Measurements from ENCODE around the gene TRIM2.

TRIM2 gene

DNA sequence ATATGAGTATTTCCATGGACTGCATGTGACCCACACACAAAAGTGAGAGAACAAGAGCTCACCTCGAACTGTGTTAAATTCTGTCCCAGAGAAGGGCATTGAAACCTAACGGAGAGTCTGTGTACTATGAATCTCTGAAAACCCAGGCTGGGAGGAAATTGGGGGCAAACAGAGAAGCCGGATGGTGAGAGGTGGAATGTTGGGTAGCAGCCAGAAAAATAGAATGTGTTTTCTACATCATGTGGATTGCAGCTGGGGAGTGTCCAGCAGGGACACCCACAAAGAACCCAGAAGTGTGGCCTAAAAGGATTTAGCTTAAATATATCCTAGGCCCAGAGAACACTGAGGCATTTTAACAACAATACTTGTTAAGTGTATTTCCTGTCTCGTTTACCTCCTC is 178.9 kb downstream of the TRIM2 start:
- H3K36me3 ChIP-seq (ENCODE audit: control insufficient read depth in 2 of 2, insufficient read depth in 2 of 2, low read length in 2 of 2): no peaks in the 10 kb centered on the region

DNA sequence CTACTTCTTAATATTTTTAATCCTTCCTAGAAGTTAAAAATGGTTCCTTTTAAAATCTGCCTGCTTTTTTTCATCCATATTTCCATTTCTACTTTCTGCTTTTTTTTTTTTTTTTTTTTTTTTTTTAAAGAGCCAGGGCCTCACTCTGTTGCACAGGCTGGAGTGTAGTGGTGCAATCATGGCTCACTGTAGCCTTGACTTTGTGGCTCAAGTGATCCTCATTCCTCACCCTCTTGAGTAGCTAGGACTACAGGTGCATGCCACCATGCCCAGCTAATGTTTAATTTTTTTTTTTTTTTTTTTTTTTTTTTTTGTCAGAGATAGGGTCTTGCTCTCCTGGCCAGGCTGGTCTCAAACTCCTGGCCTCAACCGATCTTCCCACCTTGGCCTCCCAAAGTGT is 179.9 kb downstream of the TRIM2 start:
- no peak overlapping the region for H3K9ac ChIP-seq (ENCODE audit: low read depth in 1 of 2, low read length in 2 of 2)

More for the DNA sequence above, 178.9 kb downstream of the TRIM2 start:
- Histone ChIP-seq H3K4me1 (ENCODE audit: control insufficient read depth in 2 of 2, insufficient read depth in 2 of 2, low read length in 2 of 2) (no peaks in the 10 kb centered on the region), H3K4me3 (ENCODE audit: low read length in 2 of 2) (no peak overlapping the region), H3K27ac (ENCODE audit: low read depth in 2 of 2, low read length in 2 of 2) (no peak overlapping the region), H3K27me3 (ENCODE audit: control insufficient read depth in 2 of 2, insufficient read depth in 2 of 2, low read length in 2 of 2) (no peaks in the 10 kb centered on the region), H3K9me3 (ENCODE audit: control insufficient read depth in 2 of 2, low read length in 2 of 2) (no peaks in the 10 kb centered on the region), H3K9ac (ENCODE audit: low read depth in 1 of 2, low read length in 2 of 2) (no peak overlapping the region)

DNA sequence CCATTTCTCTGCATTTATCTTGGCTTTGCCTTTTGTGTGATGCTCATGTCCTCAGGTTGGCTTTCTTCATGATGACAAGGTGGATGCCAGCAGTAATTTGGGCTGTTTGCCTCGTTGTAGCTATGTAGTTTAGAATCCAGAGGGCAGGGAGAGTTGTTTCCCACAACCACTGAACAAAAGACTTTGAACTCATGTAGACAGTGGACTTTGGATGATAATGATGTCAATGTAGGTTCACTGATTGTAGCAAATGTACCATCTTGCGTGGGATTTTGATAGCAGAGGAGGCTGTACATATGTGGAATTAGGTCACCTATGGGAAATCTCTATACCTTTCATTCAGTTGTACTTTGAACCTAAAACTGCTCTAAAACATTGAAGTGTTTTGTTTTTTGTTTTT is 181.5 kb downstream of the TRIM2 start:
- no peaks in the 10 kb centered on the region for H3K27me3 ChIP-seq (ENCODE audit: control insufficient read depth in 2 of 2, insufficient read depth in 2 of 2, low read length in 2 of 2)
- H3K4me1 ChIP-seq (ENCODE audit: control insufficient read depth in 2 of 2, insufficient read depth in 2 of 2, low read length in 2 of 2): no peaks in the 10 kb centered on the region
- H3K4me3 ChIP-seq (ENCODE audit: low read length in 2 of 2): no peak overlapping the region
- no peaks in the 10 kb centered on the region for H3K9me3 ChIP-seq (ENCODE audit: control insufficient read depth in 2 of 2, low read length in 2 of 2)
- no peaks in the 10 kb centered on the region for H3K36me3 ChIP-seq (ENCODE audit: control insufficient read depth in 2 of 2, insufficient read depth in 2 of 2, low read length in 2 of 2)
- H3K9ac ChIP-seq (ENCODE audit: low read depth in 1 of 2, low read length in 2 of 2): no peak overlapping the region
- H3K27ac ChIP-seq (ENCODE audit: low read depth in 2 of 2, low read length in 2 of 2): no peak overlapping the region

More for the DNA sequence above, 179.9 kb downstream of the TRIM2 start:
- Histone ChIP-seq H3K36me3 (ENCODE audit: control insufficient read depth in 2 of 2, insufficient read depth in 2 of 2, low read length in 2 of 2) (no peaks in the 10 kb centered on the region), H3K27me3 (ENCODE audit: control insufficient read depth in 2 of 2, insufficient read depth in 2 of 2, low read length in 2 of 2) (no peaks in the 10 kb centered on the region), H3K4me1 (ENCODE audit: control insufficient read depth in 2 of 2, insufficient read depth in 2 of 2, low read length in 2 of 2) (no peaks in the 10 kb centered on the region), H3K9me3 (ENCODE audit: control insufficient read depth in 2 of 2, low read length in 2 of 2) (no peaks in the 10 kb centered on the region), H3K4me3 (ENCODE audit: low read length in 2 of 2) (no peak overlapping the region), H3K27ac (ENCODE audit: low read depth in 2 of 2, low read length in 2 of 2) (no peak overlapping the region)

DNA sequence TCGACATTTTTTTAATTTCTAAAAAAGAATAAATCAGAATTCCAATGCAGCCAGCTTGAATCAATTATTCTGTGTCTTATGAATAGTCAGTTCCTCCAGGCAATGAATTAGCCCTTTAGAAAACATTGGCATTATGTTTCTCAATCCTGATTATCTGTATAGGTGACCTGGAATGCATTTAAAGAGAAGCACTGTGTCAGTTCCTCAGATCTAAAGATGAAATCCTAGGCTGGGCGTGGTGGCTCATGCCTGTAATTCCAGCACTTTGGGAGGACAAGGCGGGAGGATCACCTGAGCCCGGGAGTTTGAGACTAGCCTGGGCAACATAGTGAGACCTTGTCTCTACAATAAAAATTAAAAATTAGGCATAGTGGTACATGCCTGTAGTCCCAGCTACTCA is 183.7 kb downstream of the TRIM2 start:
- Histone ChIP-seq H3K4me1 (ENCODE audit: control insufficient read depth in 2 of 2, insufficient read depth in 2 of 2, low read length in 2 of 2) (no peaks in the 10 kb centered on the region), H3K9me3 (ENCODE audit: control insufficient read depth in 2 of 2, low read length in 2 of 2) (no peaks in the 10 kb centered on the region)

More for the DNA sequence above, 183.7 kb downstream of the TRIM2 start:
- Histone ChIP-seq H3K27me3 (ENCODE audit: control insufficient read depth in 2 of 2, insufficient read depth in 2 of 2, low read length in 2 of 2) (no peaks in the 10 kb centered on the region), H3K9ac (ENCODE audit: low read depth in 1 of 2, low read length in 2 of 2) (no peak overlapping the region), H3K27ac (ENCODE audit: low read depth in 2 of 2, low read length in 2 of 2) (no peak overlapping the region), H3K36me3 (ENCODE audit: control insufficient read depth in 2 of 2, insufficient read depth in 2 of 2, low read length in 2 of 2) (no peaks in the 10 kb centered on the region), H3K4me3 (ENCODE audit: low read length in 2 of 2) (no peak overlapping the region)

Measured in mucosa of rectum (tissue), 2 donors.